Fibroblast of lung (primary cell): ENCODE results near the gene CAMTA1. TPM values are rescaled to one million over a fixed set of nuclear protein-coding genes. Genes with fewer than 3 reads are reported as not detected.

Source experiments
- DNase-seq, 2 donors: peaks; one replicate each; pipeline versions ENCODE4 v3.0.0 to v3.0.0-alpha.2; 2010; ENCODE audit warnings: low read depth in 2 of 2
- H2AFZ ChIP-seq: 2 replicates; pipeline ENCODE4 v1.5.1; 2012; ENCODE audit warnings: low read length, control low read depth, inconsistent platforms
- H3K27ac ChIP-seq: 2 replicates; pipeline ENCODE4 v1.5.1; 2011; ENCODE audit warnings: low read length, control low read depth; ENCODE audit not compliant: insufficient read depth
- H3K27me3 ChIP-seq: 2 replicates; pipeline ENCODE4 v1.5.1; 2011; ENCODE audit warnings: mild to moderate bottlenecking, low read length; ENCODE audit not compliant: control insufficient read depth, insufficient read depth
- H3K36me3 ChIP-seq: 2 replicates; pipeline ENCODE4 v1.5.1; 2011; ENCODE audit warnings: low read length; ENCODE audit not compliant: control insufficient read depth, insufficient read depth
- H3K4me1 ChIP-seq: 2 replicates; pipeline ENCODE4 v1.5.1; 2011; ENCODE audit warnings: low read length; ENCODE audit not compliant: control insufficient read depth, insufficient read depth; ENCODE audit errors: extremely low read depth
- H3K4me2 ChIP-seq: 2 replicates; pipeline ENCODE4 v1.5.1; 2011; ENCODE audit warnings: low read length, control low read depth; ENCODE audit not compliant: insufficient read depth; ENCODE audit errors: extremely low read depth
- H3K4me3 ChIP-seq, 4 experiments: fragments of 200-600 bp in 1 of 4; sonication (generic) in 1 of 4; replicated peaks in 1 of 4; 2 replicates each; pipeline ENCODE4 v1.5.1; 2011 to 2016; ENCODE audit warnings: low read length in 4 of 4, low read depth in 3 of 4, mild to moderate bottlenecking in 3 of 4, control low read depth in 2 of 4, inconsistent platforms in 1 of 4, mixed read lengths in 1 of 4; ENCODE audit not compliant: insufficient read depth in 1 of 4; ENCODE audit errors: control extremely low read depth in 1 of 4
- H3K79me2 ChIP-seq: 2 replicates; pipeline ENCODE4 v1.5.1; 2012; ENCODE audit warnings: mild to moderate bottlenecking, low read length, inconsistent platforms; ENCODE audit not compliant: control insufficient read depth, insufficient read depth
- H3K9ac ChIP-seq: 2 replicates; pipeline ENCODE4 v1.5.1; 2011; ENCODE audit warnings: mild to moderate bottlenecking, low read length, control low read depth; ENCODE audit not compliant: insufficient read depth
- H3K9me3 ChIP-seq: 2 replicates; pipeline ENCODE4 v1.5.1; 2012; ENCODE audit warnings: low read depth, low read length; ENCODE audit not compliant: control insufficient read depth, insufficient read depth
- H4K20me1 ChIP-seq: 2 replicates; pipeline ENCODE4 v1.5.1; 2011; ENCODE audit warnings: low read length; ENCODE audit not compliant: control insufficient read depth, insufficient read depth; ENCODE audit errors: extremely low read depth
- CTCF ChIP-seq, 2 donors: IDR thresholded peaks in 1 of 2; conservative IDR thresholded peaks in 1 of 2; 1 replicate in 1 of 2; 2 replicates in 1 of 2; pipeline ENCODE4 v1.5.1; 2011 to 2012; ENCODE audit warnings: low read length in 2 of 2, control low read depth in 1 of 2, inconsistent platforms in 1 of 2, low read depth in 1 of 2, mild to moderate bottlenecking in 1 of 2
- EZH2 ChIP-seq: IDR thresholded peaks from 2 replicates; pipeline ENCODE4 v1.5.1; 2012; ENCODE audit warnings: low read length, control low read depth, mild to moderate bottlenecking; ENCODE audit errors: missing control alignments
- polyA plus RNA-seq, 2 donors: library from polyadenylated mRNA; depleted of rRNA in 1 of 2; stranded (reverse) in 1 of 2; unstranded in 1 of 2; fragments of >200 nt; gene quantifications; 2 replicates each; pipeline ENCODE4 v1.2.1, GENCODE V29; 2011 to 2012; ENCODE audit warnings: missing spikeins in 1 of 2
- total RNA-seq: library from RNA; depleted of rRNA; stranded (reverse); fragments of >200 nt; gene quantifications from 2 replicates; pipeline ENCODE4 v1.2.1, GENCODE V29; 2014

Gene CAMTA1
- total and polyA plus RNA-seq, 2 donors (not counting 1 experiment from before 2014, with no cell fraction given) = 47.6 to 86.0 TPM

DNA sequence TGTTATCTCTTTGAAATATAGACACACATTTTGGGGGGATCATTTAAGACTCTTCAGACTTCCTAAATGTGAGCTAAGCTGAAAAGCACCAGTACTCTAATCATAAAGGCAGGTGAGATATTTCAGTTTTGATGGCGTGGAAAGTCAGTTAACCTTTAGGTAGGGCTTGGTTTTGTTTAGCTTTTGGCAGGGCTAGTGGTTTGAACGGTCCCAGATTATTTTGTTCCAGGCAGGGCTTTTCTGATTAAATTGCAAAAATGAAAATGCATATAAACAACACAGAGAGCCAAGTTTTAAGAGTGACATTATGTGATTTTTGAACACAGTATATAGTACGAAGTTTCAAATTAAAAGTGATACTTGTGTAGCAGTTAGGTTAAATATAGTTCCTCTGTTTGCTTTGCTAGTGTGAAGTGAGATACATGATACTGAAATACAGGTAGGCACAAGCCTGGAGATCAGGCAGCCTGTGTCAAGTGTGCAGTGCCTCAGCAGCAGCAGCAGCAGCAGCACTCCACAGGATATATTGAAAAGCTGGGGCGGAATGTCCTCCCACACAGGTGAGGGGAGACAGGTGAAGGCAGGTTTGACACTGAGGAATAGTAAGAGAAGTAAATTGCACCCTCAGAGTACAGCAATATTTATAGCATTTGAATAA, 47.4 kb downstream of the CAMTA1 start:
- no peak for DNase-seq
- H3K4me1 ChIP-seq = no peaks in the 10 kb centered on the region
- H3K4me2 ChIP-seq = no peak overlapping the region
- no peak overlapping the region for H3K4me3 ChIP-seq
- TF ChIP-seq EZH2 (no peak), CTCF (conservative IDR thresholded peaks at IDR 0.05 in 1 of 2, IDR thresholded peaks at IDR 0.05 in 1 of 2; ENCODE audit: low read depth in 1 of 2, low read length in 2 of 2) (no peak)
- no peaks in the 10 kb centered on the region for H3K36me3 ChIP-seq
- no peak overlapping the region for H3K9ac ChIP-seq
- no peaks in the 10 kb centered on the region for H3K27me3 ChIP-seq
- no peaks in the 10 kb centered on the region for H3K79me2 ChIP-seq
- H2AFZ ChIP-seq = no peak overlapping the region
- no peak overlapping the region for H3K27ac ChIP-seq
- no peaks in the 10 kb centered on the region for H3K9me3 ChIP-seq
- H4K20me1 ChIP-seq = no peaks in the 10 kb centered on the region

- Histone ChIP-seq H2AFZ (no peak overlapping the region), H3K4me3 (no peak overlapping the region), H3K27me3 (no peaks in the 10 kb centered on the region), H3K79me2 (no peaks in the 10 kb centered on the region), H3K4me2 (no peak overlapping the region), H3K4me1 (no peaks in the 10 kb centered on the region), H3K9me3 (no peaks in the 10 kb centered on the region), H3K27ac (no peak overlapping the region), H3K9ac (no peak overlapping the region), H3K36me3 (no peaks in the 10 kb centered on the region), H4K20me1 (no peaks in the 10 kb centered on the region)
- DNase-seq = no peak
- no peak for TF ChIP-seq CTCF (conservative IDR thresholded peaks at IDR 0.05 in 1 of 2, IDR thresholded peaks at IDR 0.05 in 1 of 2; ENCODE audit: low read depth in 1 of 2, low read length in 2 of 2)
- TF ChIP-seq EZH2 = no peak
These were observed 48.5 kb downstream of the CAMTA1 start for GRCh38 chr1:6833804-6834203.

- Histone ChIP-seq H3K4me1 (no peaks in the 10 kb centered on the region), H3K4me2 (no peak overlapping the region), H4K20me1 (no peaks in the 10 kb centered on the region), H3K9ac (no peak overlapping the region), H3K79me2 (no peaks in the 10 kb centered on the region), H3K36me3 (no peaks in the 10 kb centered on the region), H3K27ac (no peak overlapping the region), H3K9me3 (no peaks in the 10 kb centered on the region), H3K4me3 (no peak overlapping the region), H3K27me3 (no peaks in the 10 kb centered on the region), H2AFZ (no peak overlapping the region)
- no peak for DNase-seq
- TF ChIP-seq CTCF (conservative IDR thresholded peaks at IDR 0.05 in 1 of 2, IDR thresholded peaks at IDR 0.05 in 1 of 2; ENCODE audit: low read depth in 1 of 2, low read length in 2 of 2) (no peak), EZH2 (no peak)
These were observed 49.1 kb downstream of the CAMTA1 start for GRCh38 chr1:6834366-6834765.
